ENCODE measurements around the gene PTPRN. TPM values are rescaled to one million over a fixed set of nuclear protein-coding genes. Genes with fewer than 3 reads are reported as not detected.

PTPRN gene
- total and polyA plus RNA-seq, 2 experiments from 2014 or later = 5.1 to 22.1 TPM

DNA sequence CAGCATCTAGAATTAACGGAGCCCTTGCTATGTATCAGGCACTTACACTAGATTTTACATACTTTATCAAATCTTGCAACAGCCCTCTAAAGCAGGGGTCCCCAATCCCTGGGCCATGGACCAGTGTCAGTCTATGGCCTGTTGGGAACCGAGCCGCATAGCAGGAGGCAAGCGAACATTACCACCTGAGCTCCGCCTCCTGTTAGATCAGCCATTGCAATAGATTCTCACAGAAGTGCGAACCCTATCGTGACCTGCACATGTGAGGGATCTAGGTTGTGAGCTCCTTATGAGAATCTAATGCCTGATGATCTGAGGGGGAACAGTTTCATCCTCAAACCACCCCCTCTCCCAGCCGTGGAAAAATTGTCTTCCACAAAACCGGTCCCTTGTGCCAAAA, 16.6 kb downstream of the PTPRN start:
- H3K36me3 ChIP-seq (ENCODE audit: insufficient read depth) = no peaks in the 10 kb centered on the region
- no peak overlapping the region for H3K27ac ChIP-seq (ENCODE audit: low read depth)
- H3K9me2 ChIP-seq (ENCODE audit: insufficient read depth) = no peaks in the 10 kb centered on the region
- H3K27me3 Mint-ChIP-seq (ENCODE audit: insufficient read depth, low read depth, poor library complexity) = peaks cover 27% of the 10 kb centered on the region
- no peak overlapping the region for H2AFZ ChIP-seq
- H3K27me3 ChIP-seq (ENCODE audit: insufficient read depth) = peaks cover 19% of the 10 kb centered on the region
- DNase-seq (ENCODE audit: low spot score) = no peak
- H4K20me1 ChIP-seq (replicated peaks; ENCODE audit: insufficient read depth) = no peaks in the 10 kb centered on the region
- ATAC-seq = no peak
- peaks cover 3% of the 10 kb centered on the region; the same call in 1 of the 2 replicates for H3K4me1 ChIP-seq (ENCODE audit: insufficient read depth)
- H3K36me3 Mint-ChIP-seq (ENCODE audit: low read depth) = no peaks in the 10 kb centered on the region; the same call in 2 of the 3 replicates
- TF ChIP-seq, protein P1, sequence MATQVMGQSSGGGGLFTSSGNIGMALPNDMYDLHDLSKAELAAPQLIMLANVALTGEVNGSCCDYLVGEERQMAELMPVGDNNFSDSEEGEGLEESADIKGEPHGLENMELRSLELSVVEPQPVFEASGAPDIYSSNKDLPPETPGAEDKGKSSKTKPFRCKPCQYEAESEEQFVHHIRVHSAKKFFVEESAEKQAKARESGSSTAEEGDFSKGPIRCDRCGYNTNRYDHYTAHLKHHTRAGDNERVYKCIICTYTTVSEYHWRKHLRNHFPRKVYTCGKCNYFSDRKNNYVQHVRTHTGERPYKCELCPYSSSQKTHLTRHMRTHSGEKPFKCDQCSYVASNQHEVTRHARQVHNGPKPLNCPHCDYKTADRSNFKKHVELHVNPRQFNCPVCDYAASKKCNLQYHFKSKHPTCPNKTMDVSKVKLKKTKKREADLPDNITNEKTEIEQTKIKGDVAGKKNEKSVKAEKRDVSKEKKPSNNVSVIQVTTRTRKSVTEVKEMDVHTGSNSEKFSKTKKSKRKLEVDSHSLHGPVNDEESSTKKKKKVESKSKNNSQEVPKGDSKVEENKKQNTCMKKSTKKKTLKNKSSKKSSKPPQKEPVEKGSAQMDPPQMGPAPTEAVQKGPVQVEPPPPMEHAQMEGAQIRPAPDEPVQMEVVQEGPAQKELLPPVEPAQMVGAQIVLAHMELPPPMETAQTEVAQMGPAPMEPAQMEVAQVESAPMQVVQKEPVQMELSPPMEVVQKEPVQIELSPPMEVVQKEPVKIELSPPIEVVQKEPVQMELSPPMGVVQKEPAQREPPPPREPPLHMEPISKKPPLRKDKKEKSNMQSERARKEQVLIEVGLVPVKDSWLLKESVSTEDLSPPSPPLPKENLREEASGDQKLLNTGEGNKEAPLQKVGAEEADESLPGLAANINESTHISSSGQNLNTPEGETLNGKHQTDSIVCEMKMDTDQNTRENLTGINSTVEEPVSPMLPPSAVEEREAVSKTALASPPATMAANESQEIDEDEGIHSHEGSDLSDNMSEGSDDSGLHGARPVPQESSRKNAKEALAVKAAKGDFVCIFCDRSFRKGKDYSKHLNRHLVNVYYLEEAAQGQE (IDR thresholded peaks at IDR 0.05; ENCODE audit: unreplicated experiment) = no peak
- TF ChIP-seq CREB1 (CRISPR knock-in tag; IDR thresholded peaks at IDR 0.05; ENCODE audit: low read depth) (no peak), NANOG (IDR thresholded peaks at IDR 0.05; ENCODE audit: borderline replicate concordance) (no peak), EZH2phosphoT487 (IDR thresholded peaks at IDR 0.05; ENCODE audit: unreplicated experiment) (no peak), JUNB (IDR thresholded peaks at IDR 0.05; ENCODE audit: unreplicated experiment) (no peak), EZH2 (IDR thresholded peaks at IDR 0.05; ENCODE audit: low read depth, unreplicated experiment) (no peak), ZNF331 (CRISPR knock-in tag; IDR thresholded peaks at IDR 0.05; ENCODE audit: low read depth) (no peak), STAT1 (IDR thresholded peaks at IDR 0.05; ENCODE audit: unreplicated experiment) (no peak), POLR2AphosphoS5 (IDR thresholded peaks at IDR 0.05; ENCODE audit: low read depth) (no peak), ZNF114 (CRISPR knock-in tag; IDR thresholded peaks at IDR 0.05) (no peak)
- TF ChIP-seq, protein P2, sequence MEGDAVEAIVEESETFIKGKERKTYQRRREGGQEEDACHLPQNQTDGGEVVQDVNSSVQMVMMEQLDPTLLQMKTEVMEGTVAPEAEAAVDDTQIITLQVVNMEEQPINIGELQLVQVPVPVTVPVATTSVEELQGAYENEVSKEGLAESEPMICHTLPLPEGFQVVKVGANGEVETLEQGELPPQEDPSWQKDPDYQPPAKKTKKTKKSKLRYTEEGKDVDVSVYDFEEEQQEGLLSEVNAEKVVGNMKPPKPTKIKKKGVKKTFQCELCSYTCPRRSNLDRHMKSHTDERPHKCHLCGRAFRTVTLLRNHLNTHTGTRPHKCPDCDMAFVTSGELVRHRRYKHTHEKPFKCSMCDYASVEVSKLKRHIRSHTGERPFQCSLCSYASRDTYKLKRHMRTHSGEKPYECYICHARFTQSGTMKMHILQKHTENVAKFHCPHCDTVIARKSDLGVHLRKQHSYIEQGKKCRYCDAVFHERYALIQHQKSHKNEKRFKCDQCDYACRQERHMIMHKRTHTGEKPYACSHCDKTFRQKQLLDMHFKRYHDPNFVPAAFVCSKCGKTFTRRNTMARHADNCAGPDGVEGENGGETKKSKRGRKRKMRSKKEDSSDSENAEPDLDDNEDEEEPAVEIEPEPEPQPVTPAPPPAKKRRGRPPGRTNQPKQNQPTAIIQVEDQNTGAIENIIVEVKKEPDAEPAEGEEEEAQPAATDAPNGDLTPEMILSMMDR (conservative IDR thresholded peaks at IDR 0.05; ENCODE audit: low read depth in 2 of 2) = no peak
- TF ChIP-seq, protein P3, sequence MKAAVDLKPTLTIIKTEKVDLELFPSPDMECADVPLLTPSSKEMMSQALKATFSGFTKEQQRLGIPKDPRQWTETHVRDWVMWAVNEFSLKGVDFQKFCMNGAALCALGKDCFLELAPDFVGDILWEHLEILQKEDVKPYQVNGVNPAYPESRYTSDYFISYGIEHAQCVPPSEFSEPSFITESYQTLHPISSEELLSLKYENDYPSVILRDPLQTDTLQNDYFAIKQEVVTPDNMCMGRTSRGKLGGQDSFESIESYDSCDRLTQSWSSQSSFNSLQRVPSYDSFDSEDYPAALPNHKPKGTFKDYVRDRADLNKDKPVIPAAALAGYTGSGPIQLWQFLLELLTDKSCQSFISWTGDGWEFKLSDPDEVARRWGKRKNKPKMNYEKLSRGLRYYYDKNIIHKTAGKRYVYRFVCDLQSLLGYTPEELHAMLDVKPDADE (IDR thresholded peaks at IDR 0.05) = no peak
- TF ChIP-seq, protein P4, sequence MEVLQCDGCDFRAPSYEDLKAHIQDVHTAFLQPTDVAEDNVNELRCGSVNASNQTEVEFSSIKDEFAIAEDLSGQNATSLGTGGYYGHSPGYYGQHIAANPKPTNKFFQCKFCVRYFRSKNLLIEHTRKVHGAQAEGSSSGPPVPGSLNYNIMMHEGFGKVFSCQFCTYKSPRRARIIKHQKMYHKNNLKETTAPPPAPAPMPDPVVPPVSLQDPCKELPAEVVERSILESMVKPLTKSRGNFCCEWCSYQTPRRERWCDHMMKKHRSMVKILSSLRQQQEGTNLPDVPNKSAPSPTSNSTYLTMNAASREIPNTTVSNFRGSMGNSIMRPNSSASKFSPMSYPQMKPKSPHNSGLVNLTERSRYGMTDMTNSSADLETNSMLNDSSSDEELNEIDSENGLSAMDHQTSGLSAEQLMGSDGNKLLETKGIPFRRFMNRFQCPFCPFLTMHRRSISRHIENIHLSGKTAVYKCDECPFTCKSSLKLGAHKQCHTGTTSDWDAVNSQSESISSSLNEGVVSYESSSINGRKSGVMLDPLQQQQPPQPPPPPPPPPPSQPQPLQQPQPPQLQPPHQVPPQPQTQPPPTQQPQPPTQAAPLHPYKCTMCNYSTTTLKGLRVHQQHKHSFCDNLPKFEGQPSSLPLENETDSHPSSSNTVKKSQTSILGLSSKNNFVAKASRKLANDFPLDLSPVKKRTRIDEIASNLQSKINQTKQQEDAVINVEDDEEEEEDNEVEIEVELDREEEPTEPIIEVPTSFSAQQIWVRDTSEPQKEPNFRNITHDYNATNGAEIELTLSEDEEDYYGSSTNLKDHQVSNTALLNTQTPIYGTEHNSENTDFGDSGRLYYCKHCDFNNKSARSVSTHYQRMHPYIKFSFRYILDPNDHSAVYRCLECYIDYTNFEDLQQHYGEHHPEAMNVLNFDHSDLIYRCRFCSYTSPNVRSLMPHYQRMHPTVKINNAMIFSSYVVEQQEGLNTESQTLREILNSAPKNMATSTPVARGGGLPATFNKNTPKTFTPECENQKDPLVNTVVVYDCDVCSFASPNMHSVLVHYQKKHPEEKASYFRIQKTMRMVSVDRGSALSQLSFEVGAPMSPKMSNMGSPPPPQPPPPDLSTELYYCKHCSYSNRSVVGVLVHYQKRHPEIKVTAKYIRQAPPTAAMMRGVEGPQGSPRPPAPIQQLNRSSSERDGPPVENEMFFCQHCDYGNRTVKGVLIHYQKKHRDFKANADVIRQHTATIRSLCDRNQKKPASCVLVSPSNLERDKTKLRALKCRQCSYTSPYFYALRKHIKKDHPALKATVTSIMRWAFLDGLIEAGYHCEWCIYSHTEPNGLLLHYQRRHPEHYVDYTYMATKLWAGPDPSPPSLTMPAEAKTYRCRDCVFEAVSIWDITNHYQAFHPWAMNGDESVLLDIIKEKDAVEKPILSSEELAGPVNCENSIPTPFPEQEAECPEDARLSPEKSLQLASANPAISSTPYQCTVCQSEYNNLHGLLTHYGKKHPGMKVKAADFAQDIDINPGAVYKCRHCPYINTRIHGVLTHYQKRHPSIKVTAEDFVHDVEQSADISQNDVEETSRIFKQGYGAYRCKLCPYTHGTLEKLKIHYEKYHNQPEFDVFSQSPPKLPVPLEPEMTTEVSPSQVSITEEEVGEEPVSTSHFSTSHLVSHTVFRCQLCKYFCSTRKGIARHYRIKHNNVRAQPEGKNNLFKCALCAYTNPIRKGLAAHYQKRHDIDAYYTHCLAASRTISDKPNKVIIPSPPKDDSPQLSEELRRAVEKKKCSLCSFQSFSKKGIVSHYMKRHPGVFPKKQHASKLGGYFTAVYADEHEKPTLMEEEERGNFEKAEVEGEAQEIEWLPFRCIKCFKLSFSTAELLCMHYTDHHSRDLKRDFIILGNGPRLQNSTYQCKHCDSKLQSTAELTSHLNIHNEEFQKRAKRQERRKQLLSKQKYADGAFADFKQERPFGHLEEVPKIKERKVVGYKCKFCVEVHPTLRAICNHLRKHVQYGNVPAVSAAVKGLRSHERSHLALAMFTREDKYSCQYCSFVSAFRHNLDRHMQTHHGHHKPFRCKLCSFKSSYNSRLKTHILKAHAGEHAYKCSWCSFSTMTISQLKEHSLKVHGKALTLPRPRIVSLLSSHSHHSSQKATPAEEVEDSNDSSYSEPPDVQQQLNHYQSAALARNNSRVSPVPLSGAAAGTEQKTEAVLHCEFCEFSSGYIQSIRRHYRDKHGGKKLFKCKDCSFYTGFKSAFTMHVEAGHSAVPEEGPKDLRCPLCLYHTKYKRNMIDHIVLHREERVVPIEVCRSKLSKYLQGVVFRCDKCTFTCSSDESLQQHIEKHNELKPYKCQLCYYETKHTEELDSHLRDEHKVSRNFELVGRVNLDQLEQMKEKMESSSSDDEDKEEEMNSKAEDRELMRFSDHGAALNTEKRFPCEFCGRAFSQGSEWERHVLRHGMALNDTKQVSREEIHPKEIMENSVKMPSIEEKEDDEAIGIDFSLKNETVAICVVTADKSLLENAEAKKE (CRISPR knock-in tag; IDR thresholded peaks at IDR 0.05) = no peak
- H3K79me2 ChIP-seq (replicated peaks; ENCODE audit: insufficient read depth) = no peaks in the 10 kb centered on the region
- no peak overlapping the region for H3K4me3 ChIP-seq
- no peak overlapping the region for H3K4me2 ChIP-seq
- H3K4me3 Mint-ChIP-seq = no peak overlapping the region
- H3F3A ChIP-seq (replicated peaks; ENCODE audit: low read depth) = peaks cover 5% of the 10 kb centered on the region; the same call in 1 of the 2 replicates
- 0 out of 3 replicates have a peak, but pooled peaks cover 3% of the 10 kb centered on the region for H3K4me1 Mint-ChIP-seq
- H3K9me3 Mint-ChIP-seq = no peaks in the 10 kb centered on the region; the same call in 1 of the 3 replicates
- no peak overlapping the region for H3K27ac Mint-ChIP-seq

All from GM23338 (cell line).